NB4 (cell line): ENCODE results near the gene PRH2.

ENCODE experiments used
- POLR2A ChIP-seq: IDR thresholded peaks from 2 replicates; pipeline ENCODE4 v1.6.1; 2011; ENCODE audit warnings: mild to moderate bottlenecking; ENCODE audit not compliant: insufficient read length; ENCODE audit errors: extremely low read depth
- TF ChIP-seq, protein P1 (sequence below): IDR thresholded peaks from one replicate; pipeline ENCODE4 v1.5.1; 2012; ENCODE audit warnings: low read depth, low read length
- TF ChIP-seq, protein P2 (sequence below): IDR thresholded peaks from 2 replicates; pipeline ENCODE4 v1.6.1; 2011; ENCODE audit warnings: low read depth, low read length

- TF ChIP-seq, protein P1, sequence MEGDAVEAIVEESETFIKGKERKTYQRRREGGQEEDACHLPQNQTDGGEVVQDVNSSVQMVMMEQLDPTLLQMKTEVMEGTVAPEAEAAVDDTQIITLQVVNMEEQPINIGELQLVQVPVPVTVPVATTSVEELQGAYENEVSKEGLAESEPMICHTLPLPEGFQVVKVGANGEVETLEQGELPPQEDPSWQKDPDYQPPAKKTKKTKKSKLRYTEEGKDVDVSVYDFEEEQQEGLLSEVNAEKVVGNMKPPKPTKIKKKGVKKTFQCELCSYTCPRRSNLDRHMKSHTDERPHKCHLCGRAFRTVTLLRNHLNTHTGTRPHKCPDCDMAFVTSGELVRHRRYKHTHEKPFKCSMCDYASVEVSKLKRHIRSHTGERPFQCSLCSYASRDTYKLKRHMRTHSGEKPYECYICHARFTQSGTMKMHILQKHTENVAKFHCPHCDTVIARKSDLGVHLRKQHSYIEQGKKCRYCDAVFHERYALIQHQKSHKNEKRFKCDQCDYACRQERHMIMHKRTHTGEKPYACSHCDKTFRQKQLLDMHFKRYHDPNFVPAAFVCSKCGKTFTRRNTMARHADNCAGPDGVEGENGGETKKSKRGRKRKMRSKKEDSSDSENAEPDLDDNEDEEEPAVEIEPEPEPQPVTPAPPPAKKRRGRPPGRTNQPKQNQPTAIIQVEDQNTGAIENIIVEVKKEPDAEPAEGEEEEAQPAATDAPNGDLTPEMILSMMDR, result no peak
- no peak for TF ChIP-seq POLR2A
- TF ChIP-seq, protein P2, sequence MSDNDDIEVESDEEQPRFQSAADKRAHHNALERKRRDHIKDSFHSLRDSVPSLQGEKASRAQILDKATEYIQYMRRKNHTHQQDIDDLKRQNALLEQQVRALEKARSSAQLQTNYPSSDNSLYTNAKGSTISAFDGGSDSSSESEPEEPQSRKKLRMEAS, result no peak
Observed at GRCh38 chr12:10901427-10901826, 27.6 kb upstream of the PRH2 start.
